Hepatocyte (in vitro differentiated cells): ENCODE data around the gene WASF3.

Source experiments
- EZH2 ChIP-seq: fragments of 200-600 bp; sonication (generic); IDR thresholded peaks from 2 replicates; pipeline ENCODE4 v1.6.1; 2016; ENCODE audit warnings: antibody characterized with exemption, mild to moderate bottlenecking, borderline replicate concordance
- TF ChIP-seq, protein P1 (sequence below): fragments of 200-600 bp; sonication (generic); IDR thresholded peaks from 2 replicates; pipeline ENCODE4 v1.5.1; 2016; ENCODE audit warnings: antibody characterized with exemption, mild to moderate bottlenecking; ENCODE audit not compliant: poor library complexity

DNA sequence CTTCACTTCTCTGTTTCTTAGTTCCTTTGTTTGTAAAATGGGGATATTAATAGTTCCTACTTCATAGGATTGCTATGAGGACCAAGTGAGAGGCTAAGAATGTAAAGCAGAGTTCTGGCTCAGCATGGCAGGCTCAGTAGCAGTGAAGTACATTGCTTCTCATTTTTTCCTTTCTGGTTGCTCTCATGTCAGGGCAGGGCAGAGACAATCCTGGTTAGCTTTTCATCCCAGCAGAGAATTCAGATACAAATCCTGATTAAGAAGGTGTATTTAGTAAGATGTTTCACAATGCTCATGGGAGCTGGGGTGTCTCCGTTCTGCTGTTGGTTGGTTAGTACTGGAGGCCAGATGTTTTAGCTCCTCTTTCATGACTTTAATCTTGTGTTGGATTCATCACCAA lies 42.9 kb downstream of the WASF3 start:
- no peak for TF ChIP-seq EZH2
- TF ChIP-seq, protein P1, sequence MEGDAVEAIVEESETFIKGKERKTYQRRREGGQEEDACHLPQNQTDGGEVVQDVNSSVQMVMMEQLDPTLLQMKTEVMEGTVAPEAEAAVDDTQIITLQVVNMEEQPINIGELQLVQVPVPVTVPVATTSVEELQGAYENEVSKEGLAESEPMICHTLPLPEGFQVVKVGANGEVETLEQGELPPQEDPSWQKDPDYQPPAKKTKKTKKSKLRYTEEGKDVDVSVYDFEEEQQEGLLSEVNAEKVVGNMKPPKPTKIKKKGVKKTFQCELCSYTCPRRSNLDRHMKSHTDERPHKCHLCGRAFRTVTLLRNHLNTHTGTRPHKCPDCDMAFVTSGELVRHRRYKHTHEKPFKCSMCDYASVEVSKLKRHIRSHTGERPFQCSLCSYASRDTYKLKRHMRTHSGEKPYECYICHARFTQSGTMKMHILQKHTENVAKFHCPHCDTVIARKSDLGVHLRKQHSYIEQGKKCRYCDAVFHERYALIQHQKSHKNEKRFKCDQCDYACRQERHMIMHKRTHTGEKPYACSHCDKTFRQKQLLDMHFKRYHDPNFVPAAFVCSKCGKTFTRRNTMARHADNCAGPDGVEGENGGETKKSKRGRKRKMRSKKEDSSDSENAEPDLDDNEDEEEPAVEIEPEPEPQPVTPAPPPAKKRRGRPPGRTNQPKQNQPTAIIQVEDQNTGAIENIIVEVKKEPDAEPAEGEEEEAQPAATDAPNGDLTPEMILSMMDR, result no peak
